GM12873 (cell line): ENCODE data around the gene B4GALT4.

Experiments used
- CTCF ChIP-seq: IDR thresholded peaks from 2 replicates; pipeline ENCODE4 v1.5.1; 2012; ENCODE audit warnings: low read depth, mild to moderate bottlenecking, moderate library complexity, low read length, control low read depth; ENCODE audit not compliant: insufficient read depth; ENCODE audit errors: missing control alignments

Gene B4GALT4

GRCh38 chr3:119261055-119261454 lies 20.4 kb upstream of the B4GALT4 start:
- no peak for TF ChIP-seq CTCF

GRCh38 chr3:119259821-119260220 lies 19.1 kb upstream of the B4GALT4 start:
- TF ChIP-seq CTCF: no peak

GRCh38 chr3:119258915-119259314 lies 18.2 kb upstream of the B4GALT4 start:
- no peak for TF ChIP-seq CTCF

GRCh38 chr3:119257654-119258410 lies 17.2 kb upstream of the B4GALT4 start:
- TF ChIP-seq CTCF: no peak

- TF ChIP-seq CTCF: no peak
These were observed 16.4 kb upstream of the B4GALT4 start for GRCh38 chr3:119257111-119257510.

- TF ChIP-seq CTCF: no peak
These were observed 14.5 kb upstream of the B4GALT4 start for GRCh38 chr3:119255214-119255613.

- no peak for TF ChIP-seq CTCF
These were observed 5.1 kb upstream of the B4GALT4 start for GRCh38 chr3:119245778-119246177.
